GM12801 (cell line): ENCODE measurements around the gene PDK1.

Experiments used
- TF ChIP-seq, protein P1 (sequence below): IDR thresholded peaks from one replicate; pipeline ENCODE4 v1.5.1; 2011; ENCODE audit warnings: control low read depth; ENCODE audit not compliant: insufficient read length; ENCODE audit errors: extremely low read depth

The PDK1 gene

DNA sequence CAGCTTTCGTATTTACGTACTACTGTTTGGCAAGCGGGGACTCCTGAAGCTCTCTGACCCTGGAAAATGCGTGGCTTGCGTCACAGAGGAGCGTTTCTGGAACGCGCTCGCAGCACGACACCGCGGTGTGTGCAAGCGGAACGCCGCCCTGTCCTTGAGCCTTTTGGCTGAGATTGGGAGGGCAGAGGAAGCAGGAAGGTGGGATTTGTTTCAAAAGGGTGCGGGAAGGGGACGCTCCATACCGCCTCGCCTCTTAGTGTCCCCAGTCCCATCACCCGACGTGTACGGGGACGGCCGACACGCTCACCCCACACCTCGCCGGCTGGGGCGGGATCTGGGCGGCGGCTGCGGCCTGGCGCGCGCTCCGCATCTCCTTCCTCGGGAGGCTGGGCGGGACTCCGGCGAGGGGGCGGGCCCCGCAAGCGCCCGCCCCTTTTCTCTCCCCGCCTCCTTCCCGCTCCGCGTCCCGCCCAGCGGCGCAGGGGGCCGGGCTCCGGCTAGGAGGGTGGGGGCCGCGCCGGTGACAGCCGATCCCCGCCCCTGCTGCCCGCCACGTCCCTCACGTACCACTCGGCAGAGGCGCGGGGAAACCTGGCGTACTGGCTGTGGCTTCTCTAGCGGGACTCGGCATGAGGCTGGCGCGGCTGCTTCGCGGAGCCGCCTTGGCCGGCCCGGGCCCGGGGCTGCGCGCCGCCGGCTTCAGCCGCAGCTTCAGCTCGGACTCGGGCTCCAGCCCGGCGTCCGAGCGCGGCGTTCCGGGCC lies at the start of gene PDK1:
Gene PDK1, plus strand, starts transcription at position 569 of the 762 bp plus-strand sequence. Its CDS starts 61 bp downstream, at position 630.
- TF ChIP-seq, protein P1, sequence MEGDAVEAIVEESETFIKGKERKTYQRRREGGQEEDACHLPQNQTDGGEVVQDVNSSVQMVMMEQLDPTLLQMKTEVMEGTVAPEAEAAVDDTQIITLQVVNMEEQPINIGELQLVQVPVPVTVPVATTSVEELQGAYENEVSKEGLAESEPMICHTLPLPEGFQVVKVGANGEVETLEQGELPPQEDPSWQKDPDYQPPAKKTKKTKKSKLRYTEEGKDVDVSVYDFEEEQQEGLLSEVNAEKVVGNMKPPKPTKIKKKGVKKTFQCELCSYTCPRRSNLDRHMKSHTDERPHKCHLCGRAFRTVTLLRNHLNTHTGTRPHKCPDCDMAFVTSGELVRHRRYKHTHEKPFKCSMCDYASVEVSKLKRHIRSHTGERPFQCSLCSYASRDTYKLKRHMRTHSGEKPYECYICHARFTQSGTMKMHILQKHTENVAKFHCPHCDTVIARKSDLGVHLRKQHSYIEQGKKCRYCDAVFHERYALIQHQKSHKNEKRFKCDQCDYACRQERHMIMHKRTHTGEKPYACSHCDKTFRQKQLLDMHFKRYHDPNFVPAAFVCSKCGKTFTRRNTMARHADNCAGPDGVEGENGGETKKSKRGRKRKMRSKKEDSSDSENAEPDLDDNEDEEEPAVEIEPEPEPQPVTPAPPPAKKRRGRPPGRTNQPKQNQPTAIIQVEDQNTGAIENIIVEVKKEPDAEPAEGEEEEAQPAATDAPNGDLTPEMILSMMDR, result no peak

DNA sequence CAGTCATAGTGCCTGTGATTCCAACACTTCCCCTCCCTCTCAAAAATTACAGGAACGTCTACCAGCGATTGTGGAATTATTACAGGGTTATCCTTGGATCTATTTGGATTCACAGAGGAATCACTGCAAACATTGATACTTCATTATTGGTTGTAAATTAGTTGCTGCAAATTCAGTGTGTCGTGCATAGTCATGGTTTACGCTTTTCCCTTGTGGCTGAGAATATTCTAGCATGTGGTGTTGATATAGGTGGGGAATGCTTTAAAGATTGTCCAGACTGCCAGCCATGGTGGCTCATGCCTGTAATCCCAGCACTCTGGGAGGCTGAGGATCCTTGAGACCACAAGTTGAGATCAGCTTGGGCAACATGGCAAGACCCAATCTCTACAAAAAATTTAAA lies 48.7 kb upstream of the PDK1 start:
- TF ChIP-seq, protein P1, result no peak

DNA sequence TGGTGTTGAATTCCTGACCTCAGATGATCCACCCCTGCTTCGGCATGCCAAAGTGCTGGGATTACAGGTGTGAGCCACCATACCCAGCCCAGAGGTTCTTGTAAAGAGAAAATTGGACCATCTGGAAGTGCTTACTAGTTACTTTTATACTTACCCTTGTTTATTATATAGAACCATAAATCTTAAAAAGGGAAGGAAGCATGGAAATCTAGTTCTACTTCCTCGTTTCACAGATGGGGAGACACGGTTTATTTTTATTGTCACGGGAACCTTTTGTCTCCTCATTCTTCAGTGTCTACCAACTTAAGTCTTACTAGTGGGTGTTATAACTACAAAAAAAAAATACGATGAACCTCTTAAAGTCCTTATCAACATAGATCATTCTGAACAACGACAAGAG lies 45.8 kb upstream of the PDK1 start:
- TF ChIP-seq, protein P1, result no peak

DNA sequence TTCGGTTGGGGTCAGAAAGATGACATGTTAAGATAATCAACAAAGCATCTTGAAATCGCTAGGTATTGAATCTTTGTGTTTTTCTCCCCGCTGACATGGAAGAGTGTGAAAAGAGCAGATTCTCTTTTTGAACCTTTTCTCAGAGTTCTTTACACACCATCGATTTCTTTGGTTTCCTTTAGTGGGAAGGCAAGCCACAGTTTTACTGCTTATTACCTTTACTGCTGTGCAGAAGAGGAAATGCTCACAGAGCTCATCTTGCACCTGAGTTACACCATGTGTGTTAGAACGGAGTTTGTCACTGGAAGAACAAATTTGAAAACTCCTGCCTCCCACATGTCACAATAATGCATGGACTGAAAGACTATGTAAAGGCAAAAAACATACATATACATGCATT lies 45.3 kb upstream of the PDK1 start:
- TF ChIP-seq, protein P1, result no peak

DNA sequence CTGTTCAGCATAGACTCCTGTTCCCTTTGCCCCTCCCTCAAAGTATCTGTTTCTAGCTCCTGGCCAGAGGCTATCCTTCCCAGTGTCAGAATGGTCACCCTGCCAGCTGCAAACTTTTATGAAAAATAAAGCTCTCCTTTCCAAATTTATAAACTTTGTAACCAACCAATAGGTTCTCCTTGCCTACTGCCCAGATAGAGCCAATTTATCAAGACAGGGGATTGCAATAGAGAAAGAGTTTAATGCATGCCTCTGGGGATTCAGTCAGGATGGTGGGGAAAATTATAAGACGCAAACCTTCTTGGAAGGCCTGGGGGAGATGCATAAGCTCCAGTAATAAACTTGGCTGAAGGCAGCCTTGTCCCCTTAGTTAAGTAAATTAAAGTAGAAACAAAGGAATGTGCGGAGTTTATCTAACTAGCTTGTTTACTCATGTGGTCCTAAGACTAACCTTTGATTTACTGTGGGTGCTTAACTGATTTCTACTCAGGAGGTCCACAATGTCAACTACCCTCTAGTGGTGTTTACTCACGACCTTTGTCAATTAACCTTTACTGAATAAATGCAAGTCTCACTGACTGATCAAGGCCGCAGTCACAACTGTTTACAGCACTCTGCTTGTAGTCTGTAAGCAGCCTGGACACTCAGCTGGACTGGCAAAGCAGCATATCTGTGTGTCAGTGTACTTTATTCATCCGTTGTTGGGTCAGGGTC lies 42.9 kb upstream of the PDK1 start:
- TF ChIP-seq, protein P1, result no peak

DNA sequence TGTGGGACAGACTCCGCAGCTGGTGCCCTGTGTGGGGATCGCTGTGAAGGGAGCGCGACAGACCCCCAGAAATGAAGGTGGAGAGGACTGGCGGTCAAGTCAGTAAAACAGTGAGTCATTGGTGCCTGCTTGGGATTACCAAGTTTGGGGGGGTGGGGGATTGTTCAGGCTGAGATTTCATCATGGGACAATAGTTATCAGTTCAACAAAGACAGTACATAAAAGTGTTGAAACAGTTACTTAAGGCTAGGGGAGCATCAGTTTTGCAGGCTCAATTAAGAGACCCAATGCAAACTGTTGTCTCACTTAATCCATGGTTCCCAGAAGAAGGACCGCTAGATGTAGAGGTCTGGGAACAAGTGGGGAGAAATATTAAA lies 42.4 kb upstream of the PDK1 start:
- TF ChIP-seq, protein P1, result no peak

DNA sequence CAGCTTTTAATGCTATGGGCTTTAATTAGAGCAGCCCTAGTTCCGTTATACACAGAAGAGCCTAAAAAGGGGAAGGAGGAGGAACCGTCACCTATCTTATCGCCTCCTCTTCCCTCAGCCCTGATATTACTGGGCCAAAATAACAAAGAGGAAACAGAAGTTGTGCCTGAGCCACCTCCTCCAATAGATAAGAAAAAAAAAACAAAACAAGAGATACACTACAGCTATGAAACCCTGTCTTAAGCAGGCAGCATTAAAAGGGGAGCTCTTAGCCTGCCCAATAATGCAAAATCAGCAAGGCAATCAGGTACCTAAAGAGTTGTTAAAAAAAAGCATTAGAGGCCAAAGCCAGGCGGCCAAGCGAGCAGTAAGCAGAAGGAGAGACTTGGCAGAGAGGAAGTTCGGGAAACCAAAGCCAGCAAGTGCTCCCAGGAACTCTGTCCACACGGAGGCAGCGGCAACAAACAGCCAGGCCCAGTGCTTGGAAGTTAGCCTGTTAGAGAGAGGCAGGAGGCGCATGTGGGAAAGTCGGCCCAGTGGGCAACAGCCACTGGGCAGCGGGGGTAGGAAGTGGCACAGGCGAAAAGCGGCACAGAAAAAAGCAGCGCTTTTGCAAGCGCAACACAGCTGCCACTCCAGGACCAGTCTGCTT lies 41.8 kb upstream of the PDK1 start:
- TF ChIP-seq, protein P1, result no peak
